Measurements from ENCODE around the gene IFI44. TPM values are rescaled to one million over a fixed set of nuclear protein-coding genes. Genes with fewer than 3 reads are reported as not detected.

IFI44 gene
- total and polyA plus RNA-seq, 2 experiments from 2014 or later: not detected

- no peak for TF ChIP-seq ZNF114 (CRISPR knock-in tag; IDR thresholded peaks at IDR 0.05)
- no peak for TF ChIP-seq STAT1 (IDR thresholded peaks at IDR 0.05; ENCODE audit: unreplicated experiment)
- TF ChIP-seq, protein P1, sequence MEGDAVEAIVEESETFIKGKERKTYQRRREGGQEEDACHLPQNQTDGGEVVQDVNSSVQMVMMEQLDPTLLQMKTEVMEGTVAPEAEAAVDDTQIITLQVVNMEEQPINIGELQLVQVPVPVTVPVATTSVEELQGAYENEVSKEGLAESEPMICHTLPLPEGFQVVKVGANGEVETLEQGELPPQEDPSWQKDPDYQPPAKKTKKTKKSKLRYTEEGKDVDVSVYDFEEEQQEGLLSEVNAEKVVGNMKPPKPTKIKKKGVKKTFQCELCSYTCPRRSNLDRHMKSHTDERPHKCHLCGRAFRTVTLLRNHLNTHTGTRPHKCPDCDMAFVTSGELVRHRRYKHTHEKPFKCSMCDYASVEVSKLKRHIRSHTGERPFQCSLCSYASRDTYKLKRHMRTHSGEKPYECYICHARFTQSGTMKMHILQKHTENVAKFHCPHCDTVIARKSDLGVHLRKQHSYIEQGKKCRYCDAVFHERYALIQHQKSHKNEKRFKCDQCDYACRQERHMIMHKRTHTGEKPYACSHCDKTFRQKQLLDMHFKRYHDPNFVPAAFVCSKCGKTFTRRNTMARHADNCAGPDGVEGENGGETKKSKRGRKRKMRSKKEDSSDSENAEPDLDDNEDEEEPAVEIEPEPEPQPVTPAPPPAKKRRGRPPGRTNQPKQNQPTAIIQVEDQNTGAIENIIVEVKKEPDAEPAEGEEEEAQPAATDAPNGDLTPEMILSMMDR (conservative IDR thresholded peaks at IDR 0.05; ENCODE audit: low read depth in 2 of 2): no peak
- no peak for TF ChIP-seq ZNF331 (CRISPR knock-in tag; IDR thresholded peaks at IDR 0.05; ENCODE audit: low read depth)
- TF ChIP-seq JUNB (IDR thresholded peaks at IDR 0.05; ENCODE audit: unreplicated experiment): no peak
- TF ChIP-seq, protein P2, sequence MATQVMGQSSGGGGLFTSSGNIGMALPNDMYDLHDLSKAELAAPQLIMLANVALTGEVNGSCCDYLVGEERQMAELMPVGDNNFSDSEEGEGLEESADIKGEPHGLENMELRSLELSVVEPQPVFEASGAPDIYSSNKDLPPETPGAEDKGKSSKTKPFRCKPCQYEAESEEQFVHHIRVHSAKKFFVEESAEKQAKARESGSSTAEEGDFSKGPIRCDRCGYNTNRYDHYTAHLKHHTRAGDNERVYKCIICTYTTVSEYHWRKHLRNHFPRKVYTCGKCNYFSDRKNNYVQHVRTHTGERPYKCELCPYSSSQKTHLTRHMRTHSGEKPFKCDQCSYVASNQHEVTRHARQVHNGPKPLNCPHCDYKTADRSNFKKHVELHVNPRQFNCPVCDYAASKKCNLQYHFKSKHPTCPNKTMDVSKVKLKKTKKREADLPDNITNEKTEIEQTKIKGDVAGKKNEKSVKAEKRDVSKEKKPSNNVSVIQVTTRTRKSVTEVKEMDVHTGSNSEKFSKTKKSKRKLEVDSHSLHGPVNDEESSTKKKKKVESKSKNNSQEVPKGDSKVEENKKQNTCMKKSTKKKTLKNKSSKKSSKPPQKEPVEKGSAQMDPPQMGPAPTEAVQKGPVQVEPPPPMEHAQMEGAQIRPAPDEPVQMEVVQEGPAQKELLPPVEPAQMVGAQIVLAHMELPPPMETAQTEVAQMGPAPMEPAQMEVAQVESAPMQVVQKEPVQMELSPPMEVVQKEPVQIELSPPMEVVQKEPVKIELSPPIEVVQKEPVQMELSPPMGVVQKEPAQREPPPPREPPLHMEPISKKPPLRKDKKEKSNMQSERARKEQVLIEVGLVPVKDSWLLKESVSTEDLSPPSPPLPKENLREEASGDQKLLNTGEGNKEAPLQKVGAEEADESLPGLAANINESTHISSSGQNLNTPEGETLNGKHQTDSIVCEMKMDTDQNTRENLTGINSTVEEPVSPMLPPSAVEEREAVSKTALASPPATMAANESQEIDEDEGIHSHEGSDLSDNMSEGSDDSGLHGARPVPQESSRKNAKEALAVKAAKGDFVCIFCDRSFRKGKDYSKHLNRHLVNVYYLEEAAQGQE (IDR thresholded peaks at IDR 0.05; ENCODE audit: unreplicated experiment): no peak
- no peak for TF ChIP-seq EZH2 (IDR thresholded peaks at IDR 0.05; ENCODE audit: low read depth, unreplicated experiment)
Measured at GRCh38 chr1:78663923-78664322, 14.3 kb downstream of the IFI44 start (continued).

GRCh38 chr1:78664763-78665162 lies 15.1 kb downstream of the IFI44 start:
- Mint-ChIP-seq H3K27me3 (ENCODE audit: insufficient read depth, low read depth, poor library complexity) (no peaks in the 10 kb centered on the region), H3K27ac (no peak overlapping the region), H3K9me3 (no peaks in the 10 kb centered on the region), H3K4me1 (no peaks in the 10 kb centered on the region), H3K4me3 (no peak overlapping the region), H3K36me3 (ENCODE audit: low read depth) (no peaks in the 10 kb centered on the region)
- DNase-seq (ENCODE audit: low spot score) (no peak), ATAC-seq (no peak)
- Histone ChIP-seq H3K79me2 (replicated peaks; ENCODE audit: insufficient read depth) (no peaks in the 10 kb centered on the region), H2AFZ (no peak overlapping the region), H3K9me2 (ENCODE audit: insufficient read depth) (no peaks in the 10 kb centered on the region), H3K4me2 (no peak overlapping the region), H4K20me1 (replicated peaks; ENCODE audit: insufficient read depth) (no peaks in the 10 kb centered on the region), H3K27me3 (ENCODE audit: insufficient read depth) (no peaks in the 10 kb centered on the region), H3K27ac (ENCODE audit: low read depth) (no peak overlapping the region), H3K36me3 (ENCODE audit: insufficient read depth) (no peaks in the 10 kb centered on the region), H3F3A (replicated peaks; ENCODE audit: low read depth) (no peaks in the 10 kb centered on the region), H3K4me3 (no peak overlapping the region), H3K4me1 (ENCODE audit: insufficient read depth) (no peaks in the 10 kb centered on the region)
- TF ChIP-seq EZH2phosphoT487 (IDR thresholded peaks at IDR 0.05; ENCODE audit: unreplicated experiment): no peak
- no peak for TF ChIP-seq POLR2AphosphoS5 (IDR thresholded peaks at IDR 0.05; ENCODE audit: low read depth)
- no peak for TF ChIP-seq ZNF462 (CRISPR knock-in tag; IDR thresholded peaks at IDR 0.05)
- no peak for TF ChIP-seq STAT1 (IDR thresholded peaks at IDR 0.05; ENCODE audit: unreplicated experiment)
- TF ChIP-seq, protein P2 (IDR thresholded peaks at IDR 0.05; ENCODE audit: unreplicated experiment): no peak

Measured in GM23338 (cell line).